ENCODE data around the gene DLX4.

DNA sequence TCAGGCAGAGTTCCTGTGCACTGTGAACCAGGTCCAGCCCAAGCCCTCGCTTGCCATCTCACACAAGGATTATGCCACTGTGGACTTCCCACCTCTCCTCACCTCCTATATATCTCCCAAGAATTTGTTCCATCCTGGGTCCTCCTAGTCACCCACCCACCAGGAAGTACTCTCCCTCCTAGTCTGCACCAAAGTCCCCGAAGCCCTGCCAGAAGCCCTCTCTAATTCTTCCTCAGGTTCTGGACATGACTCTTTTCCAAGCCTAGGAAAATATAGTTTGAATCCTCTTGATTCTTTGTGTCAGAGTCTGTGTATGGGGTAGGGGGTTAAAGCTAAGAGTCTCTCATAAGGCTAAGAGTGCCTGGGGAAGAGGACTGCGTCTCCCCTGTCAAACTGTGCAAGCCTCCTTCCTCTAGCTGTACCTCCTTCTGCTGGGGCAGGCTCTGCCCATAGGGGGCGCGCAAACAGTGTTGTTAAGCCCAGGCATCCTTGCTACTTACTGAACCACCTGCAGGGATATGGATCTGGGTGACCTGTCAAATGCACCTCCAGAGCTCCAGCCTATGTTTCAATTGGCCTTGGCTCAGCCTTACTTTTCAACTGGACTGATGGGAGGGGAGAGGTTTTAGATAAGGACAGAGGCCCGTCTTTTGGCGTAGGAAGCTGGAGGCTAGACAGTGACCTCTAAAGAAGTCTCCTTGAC, 16.6 kb upstream of the DLX4 start:
- TF ChIP-seq CTCF (IDR thresholded peaks at IDR 0.05) = peak; percentile 98
- no peak for TF ChIP-seq SIN3A (IDR thresholded peaks at IDR 0.05; ENCODE audit: borderline replicate concordance, insufficient read depth, low read depth, low read length)
- TF ChIP-seq POLR2AphosphoS5 (IDR thresholded peaks at IDR 0.05; ENCODE audit: low read depth, low read length) = no peak
- TF ChIP-seq REST (IDR thresholded peaks at IDR 0.05; ENCODE audit: insufficient read depth in 1 of 2, low read depth in 2 of 2, low read length in 1 of 2) = no peak
- TF ChIP-seq TCF7L2 (IDR thresholded peaks at IDR 0.05; ENCODE audit: low read depth, low read length) = no peak

All from Panc1 (cell line).